Neural cell (in vitro differentiated cells): ENCODE data around the gene YPEL1.

Experiments used
- CTCF ChIP-seq: fragments of 450-650 bp; IDR thresholded peaks from 2 replicates; pipeline ENCODE4 v1.5.1; 2014; ENCODE audit warnings: antibody characterized with exemption, mild to moderate bottlenecking, moderate library complexity; ENCODE audit not compliant: poor library complexity, severe bottlenecking
- RAD21 ChIP-seq: fragments of 450-650 bp; conservative IDR thresholded peaks from 2 replicates; pipeline ENCODE4 v1.6.1; 2014; ENCODE audit warnings: antibody characterized with exemption, mild to moderate bottlenecking, moderate library complexity
- TAF1 ChIP-seq: IDR thresholded peaks from 2 replicates; pipeline ENCODE4 v1.6.1; 2012; ENCODE audit warnings: low read depth

GRCh38 chr22:21709688-21710087, 25.9 kb downstream of the YPEL1 start:
- TF ChIP-seq RAD21 (no peak), CTCF (no peak), TAF1 (no peak)
